Activated naive CD4-positive, alpha-beta T cell treated with Interleukin-2 at 50 U/mL for 16 hours (primary cell): ENCODE measurements around the gene ADGRG6.

Experiments used
- DNase-seq: peaks from one replicate; pipeline ENCODE4 v3.0.0-alpha.2; 2020

The ADGRG6 gene

DNA sequence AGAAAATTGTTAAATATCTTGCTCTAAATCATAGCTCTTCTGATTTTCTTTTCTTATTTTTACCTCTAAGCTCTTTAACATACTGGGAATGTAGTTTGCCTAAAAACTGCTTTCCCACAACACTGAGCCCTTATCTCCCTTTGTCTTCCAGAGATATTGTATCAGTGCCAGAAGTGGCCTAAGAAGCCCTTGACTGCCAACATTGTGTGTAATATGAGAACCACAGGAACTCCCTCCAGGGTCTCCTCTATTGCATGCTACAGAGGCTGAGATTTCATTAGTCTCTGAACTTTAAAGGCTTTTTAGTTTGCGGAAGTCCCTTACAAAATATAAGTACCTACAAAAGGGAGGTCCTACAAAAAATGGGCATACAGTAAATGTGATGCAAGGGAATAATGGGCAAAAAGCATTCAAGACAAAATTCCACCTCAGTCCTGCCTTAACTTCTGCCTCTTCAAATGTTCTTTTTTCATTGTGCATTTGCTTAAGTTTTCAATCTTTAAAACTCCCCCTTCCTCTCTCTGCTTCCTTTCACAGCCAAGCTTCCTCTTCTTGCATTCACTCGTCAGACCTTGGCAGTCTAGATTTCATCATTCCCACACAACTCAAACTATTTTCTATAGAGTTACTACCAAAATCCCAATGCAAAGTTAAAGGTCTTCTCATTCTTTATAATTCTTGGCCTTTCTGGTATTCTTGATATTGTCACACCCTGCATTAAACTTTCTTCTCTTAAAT lies 76.5 kb downstream of the ADGRG6 start:
- no peak for DNase-seq

DNA sequence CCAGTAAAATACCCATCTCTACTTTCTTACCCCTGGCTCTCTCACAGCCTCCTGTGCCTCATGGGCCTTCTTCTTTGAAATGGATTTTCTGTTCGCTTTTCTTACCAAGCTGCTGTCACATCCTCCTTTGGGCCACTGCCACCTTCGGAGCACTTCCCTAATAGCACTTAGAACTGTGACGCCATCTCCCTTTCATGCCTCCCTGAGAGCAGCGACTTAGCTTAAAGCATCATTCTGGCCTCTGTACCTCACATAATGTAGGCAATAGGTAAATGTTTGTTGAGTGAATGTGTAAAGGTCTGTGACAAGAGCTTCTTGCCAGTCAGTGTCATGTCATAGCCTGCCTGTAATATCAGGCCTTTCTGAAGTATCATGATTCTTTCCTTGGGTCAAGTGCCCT lies 78.8 kb downstream of the ADGRG6 start:
- DNase-seq: no peak

DNA sequence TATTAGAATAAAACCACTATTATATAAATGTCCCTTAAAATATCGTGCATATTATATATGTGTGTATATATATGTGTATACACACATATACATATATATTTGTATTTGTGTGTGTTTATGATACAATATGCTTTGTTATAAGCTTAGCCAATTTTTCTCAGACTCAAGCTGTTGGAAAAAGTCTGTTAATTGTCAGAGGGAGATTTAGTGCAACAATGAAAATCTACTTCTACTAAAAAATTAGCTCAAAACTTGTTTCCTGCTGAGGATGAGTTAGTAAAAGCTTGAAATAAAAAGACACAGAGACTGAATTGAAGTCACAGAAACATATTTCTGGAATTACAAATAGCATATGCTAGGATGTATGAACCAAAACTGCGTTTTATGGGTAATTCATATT lies 79.4 kb downstream of the ADGRG6 start:
- DNase-seq: no peak

DNA sequence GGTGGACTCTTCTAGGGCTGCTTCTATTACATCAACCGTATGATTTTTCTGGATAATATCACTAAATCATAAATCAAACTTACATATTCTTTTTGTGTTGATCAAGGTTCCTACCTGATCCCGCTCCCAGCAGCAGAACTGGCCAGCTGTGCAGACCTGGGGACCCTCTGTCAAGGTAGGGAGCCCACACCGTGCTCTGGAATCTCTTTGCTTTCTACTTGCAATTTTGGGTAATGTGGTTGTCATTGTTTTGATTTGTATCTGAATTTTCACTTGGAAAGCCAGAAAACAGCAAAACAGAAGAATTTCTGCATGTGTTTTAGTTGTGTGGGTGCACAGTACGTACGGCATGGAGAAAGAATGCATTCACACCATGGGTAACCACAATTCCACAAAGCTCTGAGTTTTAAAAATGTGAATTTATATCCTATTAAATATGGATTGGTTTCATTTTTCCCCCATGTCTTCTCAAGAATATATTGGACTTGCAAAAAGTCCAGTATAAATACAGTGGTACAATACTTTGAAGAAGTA lies 80.1 kb downstream of the ADGRG6 start:
- DNase-seq: no peak

DNA sequence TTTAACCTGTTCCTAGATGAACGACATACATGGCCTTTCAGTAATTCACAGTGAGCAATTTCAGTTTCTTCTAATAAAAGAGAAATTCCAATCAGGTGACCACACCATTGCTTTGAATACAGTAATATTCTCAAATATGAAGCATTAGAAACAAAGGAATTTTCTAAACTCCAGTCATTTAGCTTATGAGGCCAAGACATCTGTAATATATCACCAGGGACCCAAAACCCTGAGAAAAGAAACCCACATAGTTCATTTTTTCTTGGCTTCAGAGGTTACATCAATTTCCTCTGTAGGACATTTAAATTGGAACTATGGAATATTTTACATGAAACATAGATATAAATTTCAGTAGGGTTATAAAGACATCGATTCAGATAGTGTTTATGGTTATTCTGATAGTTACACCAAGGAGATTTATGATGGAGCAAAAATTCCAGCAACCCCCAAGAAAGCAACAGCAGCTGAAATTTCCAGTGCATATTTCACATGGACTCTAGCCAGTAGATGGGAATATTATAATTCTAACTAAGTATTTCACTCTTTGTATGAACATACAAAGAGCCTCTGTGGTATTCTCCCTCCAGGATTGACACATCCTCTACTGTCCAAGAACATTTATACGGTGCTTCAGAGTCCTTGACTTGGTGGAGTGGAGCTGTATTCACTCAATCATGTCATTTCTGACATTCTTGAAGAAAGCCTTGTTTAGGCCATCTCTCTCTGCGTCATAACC lies 82.9 kb downstream of the ADGRG6 start:
- no peak for DNase-seq

DNA sequence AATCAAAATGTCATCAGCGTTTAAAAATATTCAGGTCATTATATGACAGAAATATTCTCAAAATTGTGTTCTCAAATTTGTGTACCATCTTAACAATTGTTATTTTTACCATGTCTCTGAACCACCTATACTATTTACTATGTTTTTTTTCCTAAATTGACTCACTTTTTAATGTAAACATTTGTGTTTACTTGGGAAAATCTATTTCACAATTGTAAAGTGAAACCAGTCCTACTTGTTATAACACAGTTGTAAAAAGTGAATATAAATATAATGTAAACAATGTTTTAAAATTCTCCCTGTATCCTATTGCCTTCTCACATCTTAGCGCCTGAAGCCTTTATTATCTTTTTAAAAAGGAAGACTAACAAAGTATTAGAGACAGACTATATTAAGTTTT lies 83.5 kb downstream of the ADGRG6 start:
- DNase-seq: no peak

DNA sequence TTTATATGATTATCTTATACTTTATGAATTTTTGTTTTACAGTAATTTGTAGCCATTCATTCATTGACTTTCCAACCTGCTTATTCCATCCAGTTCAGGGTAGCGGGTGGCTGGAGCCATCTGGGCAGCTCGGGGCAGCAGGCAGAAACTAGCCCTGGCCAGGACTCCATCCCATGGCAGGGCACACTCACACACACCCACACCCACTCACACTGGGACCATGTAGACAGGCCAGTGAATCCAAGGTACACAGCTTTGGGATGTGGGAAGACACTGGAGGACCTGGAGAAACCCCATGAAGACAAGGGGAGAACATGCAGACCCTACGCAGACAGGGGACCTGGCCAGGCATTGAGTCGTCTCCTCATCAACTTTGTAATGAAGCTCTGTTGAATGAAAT lies 84.8 kb downstream of the ADGRG6 start:
- no peak for DNase-seq

DNA sequence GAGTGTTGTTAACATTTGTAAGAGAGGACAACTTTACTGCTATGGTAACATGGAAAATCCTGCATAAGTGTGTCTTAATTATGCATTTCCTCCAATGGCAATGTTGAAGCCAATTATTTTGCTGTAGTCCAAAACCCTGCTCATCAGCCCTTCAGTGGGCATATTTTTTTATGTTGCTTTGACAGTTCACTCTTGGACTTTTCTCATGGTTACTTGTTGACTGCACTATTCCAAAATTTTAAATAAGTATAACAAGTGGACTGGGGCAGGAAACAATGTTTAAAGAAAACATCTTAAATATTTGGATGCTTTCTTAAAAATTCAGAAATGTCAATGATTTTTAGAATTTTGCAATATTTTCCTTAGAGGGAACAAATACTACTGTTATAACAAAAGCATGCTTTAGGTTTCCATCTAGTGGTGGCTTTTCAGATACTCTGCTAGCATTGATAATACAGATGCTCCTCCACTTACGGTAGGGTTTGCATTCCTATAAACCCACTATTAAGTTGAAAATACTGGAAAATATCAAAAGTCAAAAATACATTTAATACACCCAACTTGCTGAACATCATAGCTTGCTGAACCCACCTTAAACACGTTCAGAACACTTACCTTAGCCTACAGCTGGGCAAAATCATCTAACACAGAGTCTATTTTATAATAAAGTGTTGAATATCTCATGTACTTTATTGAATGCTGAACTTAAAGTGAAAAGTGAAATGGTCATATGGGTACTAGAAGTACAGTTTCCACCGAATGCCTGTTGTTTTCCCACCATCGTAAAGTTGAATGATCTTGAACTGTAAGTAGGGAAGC lies 86.4 kb downstream of the ADGRG6 start:
- DNase-seq: no peak

DNA sequence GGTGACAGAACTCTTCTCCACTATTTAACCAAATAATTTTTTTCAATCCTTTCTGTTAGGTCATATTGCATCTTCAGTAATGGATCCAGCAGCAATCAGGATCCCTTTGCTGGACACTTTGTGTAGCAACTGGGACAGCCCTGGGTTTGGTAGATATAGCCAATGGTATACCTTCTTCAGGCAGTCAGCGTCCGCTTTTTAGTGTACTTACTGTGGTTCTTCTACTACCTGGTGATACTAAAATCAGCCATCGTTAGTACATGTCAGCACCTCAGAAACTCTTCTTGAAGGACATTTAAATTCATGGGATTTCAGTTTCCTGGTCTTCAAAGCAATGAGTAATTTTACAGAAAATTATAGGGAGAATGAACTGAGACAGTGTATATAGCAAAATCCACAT lies 93.5 kb downstream of the ADGRG6 start:
- DNase-seq: no peak

DNA sequence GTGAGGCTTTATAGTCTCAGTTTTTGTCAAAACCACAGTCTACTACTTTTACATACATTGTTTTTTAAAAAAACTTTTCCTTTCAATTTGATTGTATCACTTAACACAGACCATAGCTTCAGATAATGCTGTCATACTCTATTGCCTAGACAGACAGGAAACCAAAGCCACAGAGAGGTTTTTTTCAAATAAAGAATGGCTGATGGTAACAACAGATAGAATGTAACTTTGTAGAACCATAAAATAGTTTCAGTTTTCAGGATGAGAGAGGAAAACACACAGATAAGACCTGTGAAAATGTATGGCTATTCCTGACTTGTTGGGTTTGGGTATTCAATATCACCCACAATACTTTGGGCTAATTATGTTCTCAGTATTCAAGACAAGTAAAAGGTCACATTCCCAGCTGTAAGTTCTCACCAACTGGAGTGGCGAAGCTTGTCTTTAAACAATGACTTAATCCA lies 94.0 kb downstream of the ADGRG6 start:
- no peak for DNase-seq

DNA sequence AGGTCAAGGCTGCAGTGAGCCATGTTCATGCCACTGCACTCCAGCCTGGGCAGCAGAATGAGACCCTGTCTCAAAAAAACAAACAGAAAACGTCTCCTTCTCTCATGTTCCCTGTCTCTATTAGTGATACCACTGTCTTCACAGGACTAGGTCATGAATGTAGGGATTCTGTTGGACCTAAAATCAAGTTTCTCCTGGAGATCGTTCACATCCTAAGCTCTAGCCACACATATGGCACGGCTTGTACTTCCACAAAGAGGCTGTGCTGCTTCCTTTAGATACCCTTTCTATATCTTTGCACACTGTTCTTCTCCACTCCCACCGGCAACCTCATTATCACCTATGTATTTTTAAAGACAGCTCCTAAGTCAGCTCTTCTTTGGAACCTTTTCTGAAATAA lies 96.5 kb downstream of the ADGRG6 start:
- no peak for DNase-seq

DNA sequence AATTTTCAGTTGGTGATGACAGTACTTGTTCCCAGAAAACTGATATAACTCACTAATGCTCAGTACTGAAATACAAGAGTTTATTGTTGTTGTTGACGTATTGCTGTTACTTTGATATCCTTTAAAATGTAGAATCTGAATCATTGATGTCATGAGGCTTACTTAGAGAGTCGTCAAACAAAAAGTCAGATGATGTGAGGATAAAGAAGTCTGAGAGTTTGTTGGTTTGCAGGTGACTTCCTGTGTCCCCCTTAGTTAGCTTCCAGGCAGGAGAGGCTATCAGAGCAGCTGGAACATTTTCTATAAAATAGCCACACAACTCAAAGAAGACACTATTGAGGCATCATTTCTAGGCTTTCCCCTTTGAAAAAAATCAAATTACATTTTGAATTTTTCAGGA lies 97.9 kb downstream of the ADGRG6 start:
- DNase-seq: no peak

DNA sequence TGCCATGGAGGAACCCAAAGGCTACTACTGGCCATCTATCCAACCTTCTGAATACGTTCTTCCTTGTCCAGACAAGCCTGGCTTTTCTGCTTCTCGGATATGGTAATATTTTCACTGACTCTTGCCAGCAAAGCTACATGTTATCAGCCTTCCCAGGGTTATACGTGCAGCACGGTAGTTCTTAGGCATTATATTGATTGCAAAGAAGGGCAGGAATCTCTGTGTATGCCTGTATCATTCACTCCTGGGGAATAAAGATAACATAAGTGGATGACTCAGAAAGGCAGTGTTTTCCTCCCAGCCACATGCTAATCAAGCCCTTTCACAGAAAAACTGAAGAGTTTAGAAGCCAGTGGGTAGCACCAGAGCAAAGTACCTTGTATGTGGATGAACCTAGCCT lies 98.7 kb downstream of the ADGRG6 start:
- DNase-seq: no peak

DNA sequence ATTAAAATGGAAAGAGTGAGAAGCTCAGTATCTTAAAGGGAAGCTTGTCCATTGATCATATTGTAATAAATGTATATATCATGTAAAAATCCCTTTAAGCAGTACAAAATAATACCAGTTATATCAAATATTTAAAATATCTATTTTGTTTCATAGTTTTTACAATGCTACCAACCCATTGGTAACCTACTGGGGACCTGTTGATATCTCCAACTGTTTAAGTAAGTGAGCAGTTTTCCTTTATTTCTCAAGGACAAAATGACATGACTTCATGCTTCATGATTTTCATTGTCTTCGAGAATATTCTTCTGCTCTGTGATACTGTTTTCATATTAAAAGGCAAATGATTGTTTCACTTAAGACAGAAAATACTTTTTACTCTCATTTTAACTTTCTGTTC lies 100.0 kb downstream of the ADGRG6 start:
- DNase-seq: no peak

DNA sequence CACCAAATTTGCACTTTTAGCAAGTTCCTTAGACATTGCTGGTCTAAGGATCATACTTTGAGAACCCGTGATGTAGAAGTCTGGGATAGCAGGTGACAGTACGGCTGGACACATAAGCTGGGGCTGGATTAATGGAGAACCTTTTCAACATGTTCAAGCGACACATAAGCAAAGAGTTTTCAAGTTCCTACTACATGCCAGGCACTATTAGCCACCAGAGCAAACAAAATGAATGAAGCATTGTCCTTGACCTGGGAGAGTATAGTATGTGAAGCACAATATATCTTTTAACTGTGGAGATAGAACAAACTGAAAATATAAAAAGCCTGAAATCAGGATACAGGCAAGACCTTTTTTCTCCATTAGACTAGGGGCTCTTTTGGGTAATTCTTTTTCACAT lies 102.9 kb downstream of the ADGRG6 start:
- DNase-seq: no peak

DNA sequence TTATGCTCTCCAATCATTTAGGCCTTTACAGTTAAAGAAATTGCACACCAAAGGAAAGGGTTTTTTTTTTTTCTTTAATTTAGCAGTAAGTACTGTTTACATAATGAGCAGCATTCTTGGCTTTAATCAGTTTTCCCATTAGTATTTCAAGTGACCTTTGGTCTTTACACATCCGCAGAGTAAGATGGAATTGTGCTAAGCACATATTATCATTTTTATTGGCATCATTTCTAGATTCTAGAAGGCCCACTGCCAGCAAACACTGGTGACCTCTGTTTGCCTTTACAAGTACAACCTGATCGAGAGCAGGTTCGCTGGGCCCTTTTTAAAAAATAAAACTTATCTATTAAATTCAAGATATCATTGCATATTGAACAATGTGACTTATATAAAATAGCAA lies 104.3 kb downstream of the ADGRG6 start:
- DNase-seq: no peak

DNA sequence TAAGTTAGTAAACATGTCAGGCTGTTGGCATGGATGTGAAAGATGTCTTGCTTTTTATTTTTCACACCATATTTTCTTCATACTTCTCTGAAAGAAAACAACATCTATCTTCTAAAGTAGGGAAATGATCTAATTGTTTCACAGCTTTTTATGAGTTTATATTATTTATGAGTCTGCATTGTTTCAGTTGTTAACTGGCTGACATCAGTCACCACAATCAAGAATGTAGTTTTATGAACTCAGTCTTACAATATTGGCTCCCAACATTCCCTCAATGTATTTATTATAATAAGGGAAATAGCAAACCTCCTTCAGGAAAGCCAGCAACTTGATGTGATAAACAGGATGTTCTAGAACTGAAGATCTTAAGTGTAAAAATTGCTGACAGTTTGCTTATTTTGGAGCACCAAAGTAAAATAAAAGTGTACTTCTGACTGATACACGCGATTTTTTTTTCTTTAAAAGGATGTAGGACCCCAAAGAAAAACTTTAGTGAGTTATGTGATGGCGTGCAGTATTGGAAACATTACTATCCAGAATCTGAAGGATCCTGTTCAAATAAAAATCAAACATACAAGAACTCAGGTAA lies 106.0 kb downstream of the ADGRG6 start:
- DNase-seq: no peak

DNA sequence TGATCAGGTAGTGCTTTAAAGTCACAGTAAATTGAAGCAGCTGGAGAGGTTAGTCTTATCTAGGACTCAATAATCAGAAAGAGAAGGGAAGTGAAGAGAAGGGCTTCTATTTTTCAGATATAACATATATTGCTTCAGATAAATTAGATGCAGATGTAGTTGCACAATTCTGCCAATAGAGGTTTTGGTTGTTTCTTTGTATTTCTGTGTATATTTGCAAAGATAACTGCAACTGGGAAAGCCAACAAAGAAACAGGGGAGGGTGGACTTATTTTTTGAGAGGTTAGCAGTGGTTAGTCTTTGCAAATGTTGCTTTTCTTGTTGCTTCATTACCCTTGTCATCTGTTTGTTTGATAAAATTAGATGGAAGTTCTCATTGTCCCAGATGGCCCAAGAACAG lies 106.6 kb downstream of the ADGRG6 start:
- no peak for DNase-seq

DNA sequence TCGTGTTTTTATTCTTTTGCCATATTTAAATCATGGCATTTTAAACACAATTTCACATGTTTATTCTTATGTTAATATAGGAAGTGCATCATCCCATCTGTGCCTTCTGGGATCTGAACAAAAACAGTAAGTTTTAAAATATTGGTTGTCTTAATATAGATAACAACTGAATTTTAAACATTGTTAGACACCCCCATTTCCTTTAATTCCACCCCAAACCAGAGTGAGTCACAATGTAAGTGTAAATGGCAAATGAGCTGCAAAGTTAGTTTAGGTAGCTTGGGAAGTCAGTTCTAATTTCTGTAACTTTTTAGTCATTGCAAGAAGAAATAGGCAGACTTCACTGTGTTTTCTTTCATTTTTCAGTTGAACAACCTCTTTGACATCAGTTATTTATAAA lies 108.0 kb downstream of the ADGRG6 start:
- no peak for DNase-seq

DNA sequence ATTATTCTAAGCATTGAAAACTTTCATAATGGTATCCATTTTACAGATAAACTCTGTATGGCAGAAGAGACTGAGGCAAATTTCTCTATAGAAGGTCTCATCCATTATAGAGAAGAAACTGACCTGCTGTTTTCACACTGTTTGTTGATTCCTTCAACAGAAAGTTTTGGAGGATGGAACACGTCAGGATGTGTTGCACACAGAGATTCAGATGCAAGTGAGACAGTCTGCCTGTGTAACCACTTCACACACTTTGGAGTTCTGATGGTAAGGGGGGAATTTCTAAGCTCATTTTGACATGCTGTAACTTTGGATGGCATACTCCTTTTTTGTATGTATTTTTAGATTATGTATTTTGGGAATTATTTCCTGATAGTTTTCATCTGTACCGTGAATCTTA lies 109.3 kb downstream of the ADGRG6 start:
- no peak for DNase-seq

DNA sequence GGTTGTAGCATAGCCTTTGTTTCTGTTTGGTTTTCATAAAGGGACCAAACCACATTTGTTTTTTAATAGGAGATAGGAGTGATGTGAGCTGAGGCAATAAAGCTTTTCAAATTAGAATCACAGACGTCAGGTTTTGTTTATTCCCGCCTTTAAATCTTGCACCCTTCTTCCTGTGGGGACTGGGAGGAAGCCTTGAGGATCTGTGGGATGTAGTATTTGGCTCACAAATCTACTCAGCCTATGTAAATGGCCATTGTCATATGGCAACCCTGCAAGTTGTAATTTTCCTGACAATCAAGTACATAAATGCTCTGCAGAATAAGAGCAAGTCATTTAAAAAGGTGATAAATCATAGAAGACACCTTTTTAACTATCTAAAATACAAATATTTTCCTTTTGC lies 110.4 kb downstream of the ADGRG6 start:
- DNase-seq: no peak

DNA sequence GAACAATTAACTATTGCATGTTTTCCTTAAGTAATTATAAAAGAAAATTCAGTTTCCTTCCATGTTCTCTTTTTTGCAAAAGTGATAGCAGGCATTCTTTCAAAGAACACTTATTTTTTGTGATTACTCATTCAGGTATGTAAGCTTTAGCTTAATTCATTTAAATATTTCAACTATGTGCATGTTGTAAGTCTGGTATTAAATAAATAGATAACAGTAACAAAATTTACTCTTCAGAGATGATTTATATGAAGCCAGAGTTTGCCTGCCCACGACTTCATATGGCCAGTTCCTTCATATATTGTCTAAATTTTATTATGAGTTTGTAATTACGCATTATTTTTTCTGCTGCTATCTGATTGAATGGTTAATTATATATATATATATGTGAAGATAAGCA lies 110.9 kb downstream of the ADGRG6 start:
- DNase-seq: no peak

DNA sequence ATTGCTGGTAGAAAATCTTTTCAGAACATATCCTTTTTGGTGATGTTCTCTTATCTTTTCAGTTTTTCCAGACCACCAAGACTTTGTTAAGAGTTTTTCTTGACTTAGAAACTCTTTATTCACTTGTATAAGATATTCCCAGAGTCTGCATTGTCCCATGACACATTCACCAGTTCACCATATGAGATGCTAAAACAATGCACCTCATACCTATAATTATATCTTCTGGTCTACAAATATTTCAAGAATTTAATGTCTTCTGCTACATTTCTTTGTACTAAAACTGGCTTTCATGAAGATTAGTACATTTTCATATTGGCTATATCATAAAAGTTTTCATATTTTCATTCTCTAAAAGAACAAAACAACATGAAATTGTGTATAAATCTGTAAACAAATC lies 111.3 kb downstream of the ADGRG6 start:
- no peak for DNase-seq
